ELF-1 (cell line): ENCODE results near the gene DMBT1.
"Not testable (repeated sequence)": the region's sequence is repeated elsewhere in the genome, so short reads cannot be mapped to it uniquely, and the experiment has no call there.

Source experiments
- DNase-seq: peaks from one replicate; pipeline ENCODE4 v3.0.0-alpha.2; 2016; ENCODE audit warnings: low read depth, low spot score

DMBT1 gene

DNA sequence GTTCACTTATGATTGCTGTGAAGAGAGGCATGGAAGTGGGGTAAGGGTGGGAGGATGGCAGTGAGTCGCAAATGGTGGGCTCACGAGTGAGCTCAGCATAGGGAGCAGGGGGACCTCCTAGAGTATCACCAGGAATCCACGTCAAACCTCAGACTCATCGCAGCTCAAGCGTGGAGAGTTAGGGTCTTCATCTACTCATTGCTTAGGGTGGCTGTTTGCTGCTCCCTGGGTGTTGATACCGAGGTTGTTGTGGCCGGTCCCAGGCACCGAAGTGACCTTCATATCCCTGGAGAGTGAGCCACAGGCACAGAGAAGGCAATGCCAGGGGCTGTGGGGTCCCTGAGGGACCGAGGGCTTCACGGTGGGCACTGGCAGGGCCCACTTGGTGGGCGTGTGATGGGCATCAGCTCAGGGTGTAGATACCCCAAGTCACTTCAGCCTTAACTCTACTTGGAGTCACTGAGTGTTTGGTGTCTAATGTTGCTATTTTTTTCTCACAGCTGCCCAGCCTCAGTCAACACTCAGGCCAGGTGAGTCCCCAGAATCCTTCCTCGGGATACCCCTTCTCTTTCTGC lies 16.8 kb downstream of the DMBT1 start:
- no peak for DNase-seq

- not testable (repeated sequence) for DNase-seq
Observed at GRCh38 chr10:122586070-122586469, 25.5 kb downstream of the DMBT1 start.

DNA sequence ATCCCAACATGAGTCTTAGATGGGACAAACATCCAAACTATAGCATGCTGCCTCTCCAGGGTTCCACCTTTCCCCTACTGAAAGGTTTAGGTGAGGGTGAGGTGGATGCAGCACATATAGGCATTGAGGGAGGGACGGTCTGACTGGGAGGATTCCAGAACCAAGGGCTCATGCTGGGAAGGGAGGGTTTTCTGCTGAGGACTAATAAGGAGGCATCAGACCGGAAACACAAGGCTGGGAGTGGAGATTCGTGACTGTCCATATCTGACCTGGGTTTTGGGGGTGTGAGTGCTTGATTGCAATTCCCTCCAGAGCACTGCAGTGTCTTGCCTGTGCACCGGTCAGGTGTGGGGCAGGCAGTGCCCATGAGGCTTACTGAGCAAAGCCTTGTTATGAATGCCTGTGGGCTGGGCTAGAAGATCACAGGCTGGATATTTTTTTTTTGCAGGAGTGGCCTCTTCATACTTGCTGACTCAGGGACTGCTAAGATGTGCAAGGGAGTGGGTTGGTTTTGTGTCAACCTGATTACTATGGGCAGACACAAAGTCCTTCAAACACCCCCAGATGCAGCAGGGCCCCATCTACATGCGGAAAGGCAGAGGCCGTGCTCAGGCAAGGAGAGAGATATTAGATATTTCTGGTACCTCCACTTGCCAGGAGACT lies 26.7 kb downstream of the DMBT1 start:
- DNase-seq = no peak

DNA sequence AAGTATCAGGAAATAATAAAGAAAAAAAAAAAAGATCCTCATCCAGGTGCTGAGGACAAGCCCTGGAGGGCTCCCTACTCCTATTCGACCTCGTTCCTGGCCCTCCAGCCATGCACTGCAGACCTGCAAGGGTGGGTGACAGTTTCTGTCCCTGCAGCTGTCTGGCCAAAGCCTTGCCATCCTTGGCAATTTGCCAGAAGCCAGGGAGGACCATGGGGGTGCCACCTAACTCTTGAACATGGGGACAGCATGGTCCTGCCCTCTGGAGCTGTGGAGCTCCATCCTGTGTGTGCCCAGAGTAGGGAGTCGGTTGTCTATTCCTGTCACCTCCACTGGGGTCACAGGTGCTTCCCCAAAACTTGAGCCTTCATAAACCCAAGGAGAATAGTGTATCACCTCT lies 27.8 kb downstream of the DMBT1 start:
- no peak for DNase-seq

- no peak for DNase-seq
Observed at GRCh38 chr10:122590153-122590552, 29.6 kb downstream of the DMBT1 start.

DNA sequence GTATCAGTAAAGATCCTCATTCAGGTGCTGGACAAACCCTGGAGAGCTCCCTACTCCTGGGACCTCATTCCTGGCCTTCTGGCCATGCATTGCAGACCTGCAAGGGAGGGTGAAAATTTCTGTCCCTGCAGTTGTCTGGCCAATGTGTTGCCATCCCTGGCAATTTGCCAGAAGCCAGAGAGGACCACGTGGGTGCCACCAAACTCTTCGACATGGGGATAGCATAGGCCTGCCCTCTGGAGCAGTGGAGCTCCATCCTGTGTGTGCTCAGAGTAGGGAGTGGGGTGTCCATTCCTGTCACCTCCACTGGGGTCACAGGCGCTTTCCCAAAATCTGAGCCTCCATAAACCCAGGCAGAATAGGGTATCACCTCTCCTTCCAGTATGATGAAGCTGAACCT lies 31.2 kb downstream of the DMBT1 start:
- DNase-seq = no peak

GRCh38 chr10:122592161-122592560 lies 31.6 kb downstream of the DMBT1 start:
- DNase-seq = no peak

DNA sequence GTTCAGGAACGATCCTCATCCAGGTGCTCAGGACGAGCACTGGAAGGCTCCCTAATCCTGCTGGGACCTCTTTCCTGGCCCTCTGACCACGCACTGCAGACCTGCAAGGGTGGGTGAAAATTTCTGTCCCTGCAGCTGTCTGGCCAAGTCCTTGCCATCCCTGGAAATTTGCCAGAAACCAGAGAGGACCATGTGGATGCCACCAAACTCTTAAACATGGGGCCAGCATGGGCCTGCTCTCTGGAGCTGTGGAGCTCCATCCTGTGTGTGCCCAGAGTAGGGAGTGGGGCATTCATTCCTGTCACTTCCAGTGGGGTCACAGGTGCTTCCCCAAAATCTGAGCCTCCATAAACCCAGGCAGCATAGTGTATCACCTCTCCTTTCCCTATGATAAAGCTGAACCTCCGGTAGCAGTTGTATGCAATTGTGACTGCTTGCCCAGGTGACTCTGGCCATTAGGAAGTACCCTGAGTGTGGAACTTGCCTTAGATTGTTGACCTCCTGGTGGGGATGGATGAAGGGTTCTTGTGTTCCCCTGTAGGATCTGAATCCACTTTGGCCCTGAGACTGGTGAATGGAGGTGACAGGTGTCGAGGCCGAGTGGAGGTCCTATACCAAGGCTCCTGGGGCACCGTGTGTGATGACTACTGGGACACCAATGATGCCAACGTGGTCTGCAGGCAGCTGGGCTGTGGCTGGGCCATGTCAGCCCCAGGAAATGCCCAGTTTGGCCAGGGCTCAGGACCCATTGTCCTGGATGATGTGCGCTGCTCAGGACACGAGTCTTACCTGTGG lies 57.1 kb downstream of the DMBT1 start:
- DNase-seq = no peak

DNA sequence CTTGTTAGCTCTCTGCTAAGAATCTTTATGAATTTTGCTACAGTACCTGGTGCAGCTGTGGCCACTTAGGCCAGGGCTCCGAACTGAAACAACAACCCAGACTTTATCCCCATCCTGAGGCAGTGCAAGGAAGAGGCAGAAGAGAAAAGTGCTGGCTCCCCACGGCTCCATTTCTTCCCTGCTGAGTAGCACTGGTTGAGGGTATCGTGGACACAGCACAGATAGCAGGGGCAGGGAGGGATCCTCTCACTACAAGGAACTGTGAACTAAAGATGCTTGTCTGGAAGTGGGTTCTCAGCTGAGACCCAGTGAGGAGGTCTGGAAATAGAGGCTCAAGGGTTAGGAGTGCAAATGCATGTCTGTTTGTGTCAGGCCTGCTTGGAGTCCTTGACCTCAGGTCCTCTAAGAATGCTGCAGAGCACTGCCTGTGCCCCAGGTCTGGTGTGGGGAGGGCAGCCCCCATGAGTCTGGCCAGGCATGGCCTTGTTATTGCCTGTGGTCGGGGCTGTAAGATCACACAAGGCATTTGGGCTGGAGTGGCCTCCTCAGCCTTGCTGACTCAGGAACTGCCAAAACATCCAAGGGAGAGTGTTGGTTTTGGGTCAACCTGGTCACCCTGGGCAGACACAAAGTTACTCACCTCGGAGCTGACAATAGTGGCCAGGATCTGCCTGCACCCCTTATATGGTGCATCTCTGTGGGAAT lies 58.1 kb downstream of the DMBT1 start:
- no peak for DNase-seq

GRCh38 chr10:122620961-122621360 lies 60.4 kb downstream of the DMBT1 start:
- DNase-seq = not testable (repeated sequence)

DNA sequence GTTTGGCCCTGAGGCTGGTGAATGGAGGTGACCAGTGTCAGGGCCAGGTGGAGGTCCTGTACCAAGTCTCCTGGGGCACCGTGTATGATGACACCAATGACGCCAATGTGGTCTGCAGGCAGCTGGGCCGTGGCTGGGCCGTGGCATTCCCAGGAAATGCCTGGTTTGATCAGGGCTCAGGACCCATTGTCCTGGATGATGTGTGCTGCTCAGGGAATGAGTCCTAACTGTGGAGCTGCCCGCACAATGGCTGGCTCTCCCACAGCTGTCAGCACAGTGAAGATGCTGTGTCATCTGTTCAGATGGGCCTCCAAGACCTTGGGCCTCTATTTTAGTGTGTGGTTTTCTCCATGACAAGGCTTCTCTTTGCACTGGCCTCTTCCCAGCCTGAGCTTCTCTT lies 64.0 kb downstream of the DMBT1 start:
- no peak for DNase-seq

- no peak for DNase-seq
Observed at GRCh38 chr10:122630526-122630925, 70.0 kb downstream of the DMBT1 start.

GRCh38 chr10:122632031-122632430 lies 71.5 kb downstream of the DMBT1 start:
- DNase-seq = no peak

DNA sequence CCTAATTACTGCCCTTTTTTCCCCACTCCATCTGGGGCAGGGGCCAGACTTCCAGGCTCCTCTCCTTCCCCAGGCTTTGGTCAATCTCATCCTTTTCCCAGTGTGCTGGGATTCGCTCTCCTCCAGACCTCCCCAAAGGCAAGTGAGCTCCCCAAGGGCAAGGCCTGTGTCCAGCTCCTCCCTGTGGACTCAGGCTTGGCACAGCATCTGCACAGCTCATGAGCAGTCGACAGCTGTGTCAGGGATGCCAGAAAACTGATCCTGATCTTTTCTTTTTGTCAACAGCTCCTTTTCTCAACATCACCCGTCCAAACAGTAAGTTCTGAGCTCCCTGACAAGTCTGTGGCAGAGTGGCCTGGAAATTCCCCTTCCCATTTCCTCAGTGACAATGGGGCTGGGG lies 72.0 kb downstream of the DMBT1 start:
- DNase-seq = no peak

DNA sequence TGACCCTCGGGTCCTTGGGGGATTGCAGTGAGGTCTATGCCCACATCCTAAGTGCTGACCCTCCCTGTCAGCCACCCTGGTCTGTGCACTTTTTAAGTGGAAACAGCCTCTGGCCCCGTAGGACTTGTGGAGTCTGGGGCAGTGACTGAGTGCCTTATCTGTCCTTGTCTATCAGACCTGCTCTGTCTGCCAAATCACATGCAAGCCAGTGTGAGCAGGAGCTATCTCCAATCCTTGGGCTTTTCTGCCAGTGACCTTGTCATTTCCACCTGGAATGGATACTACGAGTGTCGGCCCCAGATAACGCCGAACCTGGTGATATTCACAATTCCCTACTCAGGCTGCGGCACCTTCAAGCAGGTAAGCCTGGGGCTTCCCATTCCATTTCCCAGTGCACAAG lies 76.4 kb downstream of the DMBT1 start:
- no peak for DNase-seq

DNA sequence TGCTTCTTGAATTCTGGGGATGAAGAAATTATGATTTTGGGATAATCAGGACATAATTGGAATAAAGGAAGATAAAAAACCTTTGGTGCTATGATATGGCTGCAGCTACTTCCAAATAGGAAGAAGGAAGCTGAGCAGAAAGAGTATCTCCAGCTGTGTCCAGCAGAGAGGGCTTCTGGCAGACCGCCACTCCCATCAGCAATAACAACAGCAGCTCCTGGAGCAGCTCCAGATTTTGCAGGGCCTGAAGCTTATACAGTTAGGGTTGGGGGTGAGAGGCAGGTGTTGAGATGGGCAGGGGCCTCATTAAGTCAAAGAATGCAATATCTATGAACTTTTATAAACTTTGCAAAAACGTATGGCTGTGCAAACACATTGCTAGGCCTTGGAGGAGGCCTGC lies 76.8 kb downstream of the DMBT1 start:
- DNase-seq = no peak

- DNase-seq = no peak
Observed at GRCh38 chr10:122638106-122638505, 77.6 kb downstream of the DMBT1 start.

GRCh38 chr10:122639801-122640200 lies 79.2 kb downstream of the DMBT1 start:
- no peak for DNase-seq

GRCh38 chr10:122640921-122641320 lies 80.4 kb downstream of the DMBT1 start:
- no peak for DNase-seq

DNA sequence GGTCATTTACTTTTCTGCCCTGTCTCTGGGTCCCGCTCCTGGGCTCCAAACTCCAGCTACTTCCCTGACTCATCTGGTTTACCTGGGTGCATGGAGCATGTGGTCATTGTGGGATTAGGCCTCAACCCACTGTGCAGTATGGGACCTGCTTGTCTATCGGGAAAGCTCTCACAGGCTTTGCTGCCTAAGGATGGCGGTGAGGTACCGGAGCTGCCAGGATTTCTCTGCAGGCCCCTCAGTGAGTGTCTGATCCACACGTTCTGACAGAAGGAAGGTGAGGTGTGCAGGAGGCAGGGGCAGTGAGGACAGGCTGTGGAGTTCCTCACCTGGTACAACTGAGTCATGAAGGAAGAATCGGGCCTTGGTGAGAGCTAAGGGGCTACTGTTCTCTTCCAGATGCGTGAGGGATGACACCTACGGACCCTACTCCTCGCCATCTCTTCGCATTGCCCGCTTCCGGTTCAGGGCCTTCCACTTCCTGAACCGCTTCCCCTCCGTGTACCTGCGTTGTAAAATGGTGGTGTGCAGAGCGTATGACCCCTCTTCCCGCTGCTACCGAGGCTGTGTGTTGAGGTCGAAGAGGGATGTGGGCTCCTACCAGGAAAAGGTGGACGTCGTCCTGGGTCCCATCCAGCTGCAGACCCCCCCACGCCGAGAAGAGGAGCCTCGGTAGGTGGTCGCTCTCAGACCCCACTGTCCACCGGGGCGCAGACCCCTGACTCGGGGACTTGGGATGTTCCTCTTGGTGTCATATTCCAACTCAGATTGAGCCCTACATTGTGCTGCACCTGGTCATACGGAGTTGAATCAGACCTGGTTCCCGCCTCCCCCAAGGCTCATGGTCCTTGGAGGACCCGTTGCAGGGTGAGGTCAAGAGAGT lies 82.4 kb downstream of the DMBT1 start:
- no peak for DNase-seq

GRCh38 chr10:122643931-122644534 lies 83.5 kb downstream of the DMBT1 start:
- no peak for DNase-seq
